ENCODE results near the gene TMEM108. TPM values are rescaled to one million over a fixed set of nuclear protein-coding genes. Genes with fewer than 3 reads are reported as not detected.

The TMEM108 gene
- polyA plus RNA-seq, 3 donors: not detected

- no CpG with 5 or more reads among the region's 4 CpGs for WGBS (ENCODE audit: insufficient coverage)
- H3K9me3 Mint-ChIP-seq: peaks cover 0 to 10% (median 0%) of the 10 kb centered on the region in 7 donors
- Histone ChIP-seq H3K27ac (ENCODE audit: low read depth in 1 of 2, low read length in 2 of 2) (no peak overlapping the region), H2AFZ (ENCODE audit: insufficient read depth, low read depth, low read length, poor library complexity, severe bottlenecking) (no peak overlapping the region), H3K4me3 (replicated peaks in 1 of 3; ENCODE audit: low read depth in 2 of 3, low read length in 3 of 3) (no peak overlapping the region), H3K79me2 (ENCODE audit: insufficient read depth, low read length) (no peaks in the 10 kb centered on the region), H3K9me3 (replicated peaks in 1 of 2; ENCODE audit: control insufficient read depth in 1 of 2, insufficient read depth in 1 of 2, low read length in 2 of 2) (no peaks in the 10 kb centered on the region), H3K27me3 (ENCODE audit: control insufficient read depth in 2 of 2, insufficient read depth in 2 of 2, low read length in 2 of 2) (no peaks in the 10 kb centered on the region), H3K4me2 (replicated peaks; ENCODE audit: extremely low read depth, low read length, poor library complexity, severe bottlenecking) (no peak overlapping the region), H3K36me3 (replicated peaks in 1 of 2; ENCODE audit: control insufficient read depth in 1 of 2, insufficient read depth in 2 of 2, low read length in 2 of 2) (no peaks in the 10 kb centered on the region), H4K20me1 (ENCODE audit: insufficient read depth, low read length) (no peaks in the 10 kb centered on the region), H3K4me1 (ENCODE audit: control insufficient read depth in 1 of 2, insufficient read depth in 2 of 2, low read length in 2 of 2) (no peaks in the 10 kb centered on the region), H3K9ac (ENCODE audit: insufficient read depth, low read length, poor library complexity, severe bottlenecking) (no peak overlapping the region)
- H3K36me3 Mint-ChIP-seq: no peaks in the 10 kb centered on the region
- H3K27me3 Mint-ChIP-seq (ENCODE audit: low read depth in 3 of 3): peaks cover 0 to 4% (median 3%) of the 10 kb centered on the region in 3 donors
- no peak overlapping the region for H3K27ac Mint-ChIP-seq
- TF ChIP-seq, protein P1, sequence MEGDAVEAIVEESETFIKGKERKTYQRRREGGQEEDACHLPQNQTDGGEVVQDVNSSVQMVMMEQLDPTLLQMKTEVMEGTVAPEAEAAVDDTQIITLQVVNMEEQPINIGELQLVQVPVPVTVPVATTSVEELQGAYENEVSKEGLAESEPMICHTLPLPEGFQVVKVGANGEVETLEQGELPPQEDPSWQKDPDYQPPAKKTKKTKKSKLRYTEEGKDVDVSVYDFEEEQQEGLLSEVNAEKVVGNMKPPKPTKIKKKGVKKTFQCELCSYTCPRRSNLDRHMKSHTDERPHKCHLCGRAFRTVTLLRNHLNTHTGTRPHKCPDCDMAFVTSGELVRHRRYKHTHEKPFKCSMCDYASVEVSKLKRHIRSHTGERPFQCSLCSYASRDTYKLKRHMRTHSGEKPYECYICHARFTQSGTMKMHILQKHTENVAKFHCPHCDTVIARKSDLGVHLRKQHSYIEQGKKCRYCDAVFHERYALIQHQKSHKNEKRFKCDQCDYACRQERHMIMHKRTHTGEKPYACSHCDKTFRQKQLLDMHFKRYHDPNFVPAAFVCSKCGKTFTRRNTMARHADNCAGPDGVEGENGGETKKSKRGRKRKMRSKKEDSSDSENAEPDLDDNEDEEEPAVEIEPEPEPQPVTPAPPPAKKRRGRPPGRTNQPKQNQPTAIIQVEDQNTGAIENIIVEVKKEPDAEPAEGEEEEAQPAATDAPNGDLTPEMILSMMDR (IDR thresholded peaks at IDR 0.05): no peak
- no peak overlapping the region for H3K4me3 Mint-ChIP-seq
- intact Hi-C loops (cut with micrococcal nuclease): no loop called here
- no peaks in the 10 kb centered on the region for H3K4me1 Mint-ChIP-seq
- no peak for DNase-seq
Measured at GRCh38 chr3:133256787-133257483, 218.7 kb downstream of the TMEM108 start.

- Histone ChIP-seq H3K27ac (ENCODE audit: low read depth in 1 of 2, low read length in 2 of 2) (no peak overlapping the region), H3K4me2 (replicated peaks; ENCODE audit: extremely low read depth, low read length, poor library complexity, severe bottlenecking) (no peak overlapping the region), H4K20me1 (ENCODE audit: insufficient read depth, low read length) (no peaks in the 10 kb centered on the region), H3K27me3 (ENCODE audit: control insufficient read depth in 2 of 2, insufficient read depth in 2 of 2, low read length in 2 of 2) (no peaks in the 10 kb centered on the region), H3K9me3 (replicated peaks in 1 of 2; ENCODE audit: control insufficient read depth in 1 of 2, insufficient read depth in 1 of 2, low read length in 2 of 2) (no peaks in the 10 kb centered on the region), H3K36me3 (replicated peaks in 1 of 2; ENCODE audit: control insufficient read depth in 1 of 2, insufficient read depth in 2 of 2, low read length in 2 of 2) (no peaks in the 10 kb centered on the region), H3K4me3 (replicated peaks in 1 of 3; ENCODE audit: low read depth in 2 of 3, low read length in 3 of 3) (no peak overlapping the region), H3K9ac (ENCODE audit: insufficient read depth, low read length, poor library complexity, severe bottlenecking) (no peak overlapping the region), H2AFZ (ENCODE audit: insufficient read depth, low read depth, low read length, poor library complexity, severe bottlenecking) (no peak overlapping the region), H3K79me2 (ENCODE audit: insufficient read depth, low read length) (no peaks in the 10 kb centered on the region), H3K4me1 (ENCODE audit: control insufficient read depth in 1 of 2, insufficient read depth in 2 of 2, low read length in 2 of 2) (no peaks in the 10 kb centered on the region)
- Mint-ChIP-seq H3K9me3 (peaks cover 0 to 5% (median 0%) of the 10 kb centered on the region in 7 donors), H3K27ac (no peak overlapping the region), H3K4me3 (no peak overlapping the region), H3K27me3 (ENCODE audit: low read depth in 3 of 3) (peaks cover 0 to 4% (median 3%) of the 10 kb centered on the region in 3 donors), H3K4me1 (no peaks in the 10 kb centered on the region), H3K36me3 (no peaks in the 10 kb centered on the region)
- WGBS (ENCODE audit: insufficient coverage): no CpG with 5 or more reads among the region's 1 CpG
- DNase-seq: no peak
- TF ChIP-seq, protein P1 (IDR thresholded peaks at IDR 0.05): no peak
- intact Hi-C loops (cut with micrococcal nuclease): no loop called here
Measured at GRCh38 chr3:133258358-133258757, 220.2 kb downstream of the TMEM108 start.

Data from CD14-positive monocyte (primary cell).